ENCODE measurements around the gene SUCLG1.

DNA sequence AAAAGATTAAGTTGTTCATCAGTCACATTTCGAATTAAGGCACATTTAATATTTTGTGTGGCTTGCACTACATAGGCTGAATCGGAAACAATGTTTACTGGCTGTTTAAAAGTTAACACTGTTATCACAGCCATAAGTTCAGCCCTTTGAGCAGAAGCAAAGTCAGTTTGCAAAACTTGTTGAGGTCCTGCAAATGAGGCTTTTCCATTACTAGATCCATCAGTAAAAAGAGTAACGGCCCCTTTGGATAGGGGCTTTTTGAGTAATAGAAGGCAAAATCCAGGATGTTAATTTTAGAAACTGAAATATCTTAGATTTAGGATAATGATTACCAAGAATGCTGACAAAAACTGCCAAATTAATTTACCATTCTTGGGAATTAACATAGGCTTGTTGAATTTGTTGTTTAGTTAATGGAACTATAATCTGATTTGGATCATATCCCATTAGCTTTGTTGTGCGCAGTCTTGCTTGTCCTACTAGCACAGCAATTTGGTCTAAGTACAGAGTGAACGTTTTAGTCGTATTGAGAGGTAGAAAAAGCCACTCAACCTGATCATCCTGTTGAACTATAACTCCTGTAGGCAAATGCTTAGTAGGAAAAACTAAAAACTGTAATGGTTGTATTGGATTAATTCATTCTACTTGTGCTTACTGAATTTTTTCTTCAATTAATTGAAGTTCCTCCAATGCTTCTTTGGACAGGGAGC is 13.9 kb upstream of the SUCLG1 start:
- TF ChIP-seq GATA2 (IDR thresholded peaks at IDR 0.05; ENCODE audit: low read depth, low read length) (no peak), GATA3 (IDR thresholded peaks at IDR 0.05; ENCODE audit: low read depth, low read length) (no peak)

Data from SH-SY5Y (cell line).